HFF-Myc (cell line): Measurements from ENCODE around the gene CD27.
"Not testable (repeated sequence)": the region's sequence is repeated elsewhere in the genome, so short reads cannot be mapped to it uniquely, and the experiment has no call there.

Experiments used
- DNase-seq: peaks from one replicate; pipeline ENCODE4 v3.0.0-alpha.2; 2011; ENCODE audit warnings: low read depth; ENCODE audit errors: extremely low read depth
- H3K4me3 ChIP-seq: replicated peaks from 2 replicates; pipeline ENCODE4 v1.5.1; 2011; ENCODE audit warnings: low read depth, mild to moderate bottlenecking, control low read depth, low read length
- TF ChIP-seq, protein P1 (sequence below): IDR thresholded peaks from 2 replicates; pipeline ENCODE4 v1.5.1; 2012; ENCODE audit warnings: mild to moderate bottlenecking, low read depth, low read length, control low read depth; ENCODE audit errors: missing control alignments

Gene CD27

DNA sequence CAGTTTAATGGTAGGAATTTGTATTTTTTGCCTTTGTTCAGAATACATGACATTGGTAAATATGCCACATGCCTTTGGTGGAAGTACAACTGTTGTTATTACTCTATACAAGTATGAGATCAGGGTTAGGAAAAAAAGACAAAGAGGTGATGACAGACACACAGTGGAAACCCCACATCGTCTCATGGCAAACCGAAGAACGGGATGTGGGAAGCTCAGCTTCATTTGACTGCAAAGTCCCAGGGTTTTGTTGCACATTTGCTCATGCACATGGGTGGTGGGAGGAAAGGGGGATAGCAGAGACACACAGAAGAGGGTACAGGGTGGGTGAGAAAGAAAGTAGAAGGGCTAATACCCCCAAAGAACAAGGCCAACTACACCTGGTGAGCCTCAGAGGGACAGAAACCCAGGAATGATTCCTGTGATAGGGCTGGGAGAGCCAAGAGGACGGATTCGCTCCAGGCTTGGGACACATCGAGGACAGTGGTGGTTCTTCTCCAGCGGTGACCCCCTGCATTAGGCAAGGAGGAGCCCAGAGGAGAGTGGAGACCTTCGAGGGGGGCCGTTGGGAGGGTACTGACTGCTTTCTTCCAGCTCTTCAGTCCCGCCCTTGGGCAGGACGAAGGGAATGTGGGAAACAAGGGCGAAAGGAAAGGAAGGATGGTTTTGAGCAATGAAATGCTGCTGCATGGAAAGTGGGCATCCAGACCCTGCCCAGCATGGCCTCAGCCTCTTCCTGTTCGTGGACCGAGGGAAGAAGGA is 17.7 kb downstream of the CD27 start:
- DNase-seq: no peak
- TF ChIP-seq, protein P1, sequence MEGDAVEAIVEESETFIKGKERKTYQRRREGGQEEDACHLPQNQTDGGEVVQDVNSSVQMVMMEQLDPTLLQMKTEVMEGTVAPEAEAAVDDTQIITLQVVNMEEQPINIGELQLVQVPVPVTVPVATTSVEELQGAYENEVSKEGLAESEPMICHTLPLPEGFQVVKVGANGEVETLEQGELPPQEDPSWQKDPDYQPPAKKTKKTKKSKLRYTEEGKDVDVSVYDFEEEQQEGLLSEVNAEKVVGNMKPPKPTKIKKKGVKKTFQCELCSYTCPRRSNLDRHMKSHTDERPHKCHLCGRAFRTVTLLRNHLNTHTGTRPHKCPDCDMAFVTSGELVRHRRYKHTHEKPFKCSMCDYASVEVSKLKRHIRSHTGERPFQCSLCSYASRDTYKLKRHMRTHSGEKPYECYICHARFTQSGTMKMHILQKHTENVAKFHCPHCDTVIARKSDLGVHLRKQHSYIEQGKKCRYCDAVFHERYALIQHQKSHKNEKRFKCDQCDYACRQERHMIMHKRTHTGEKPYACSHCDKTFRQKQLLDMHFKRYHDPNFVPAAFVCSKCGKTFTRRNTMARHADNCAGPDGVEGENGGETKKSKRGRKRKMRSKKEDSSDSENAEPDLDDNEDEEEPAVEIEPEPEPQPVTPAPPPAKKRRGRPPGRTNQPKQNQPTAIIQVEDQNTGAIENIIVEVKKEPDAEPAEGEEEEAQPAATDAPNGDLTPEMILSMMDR: no peak
- no peak overlapping the region for H3K4me3 ChIP-seq

DNA sequence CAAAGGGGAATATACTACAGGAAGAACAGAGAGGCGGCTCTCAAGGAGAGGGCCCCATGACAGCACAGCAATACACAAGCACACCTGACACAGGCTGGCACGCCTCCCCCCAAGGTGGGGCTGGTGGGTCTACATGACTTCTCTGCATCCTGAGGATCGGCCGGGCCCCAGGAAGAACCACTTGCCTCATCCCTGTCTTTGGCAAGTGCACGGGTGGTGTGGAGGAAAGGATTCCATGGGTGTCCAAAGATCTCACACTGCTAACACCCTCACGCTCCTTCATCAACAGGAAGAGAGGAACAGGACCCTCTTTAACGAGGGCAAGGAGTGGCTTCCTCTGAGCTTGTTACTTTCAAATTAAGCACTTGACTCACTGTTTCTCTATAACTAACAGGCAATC is 18.5 kb downstream of the CD27 start:
- TF ChIP-seq, protein P1: no peak
- no peak for DNase-seq
- no peak overlapping the region for H3K4me3 ChIP-seq

DNA sequence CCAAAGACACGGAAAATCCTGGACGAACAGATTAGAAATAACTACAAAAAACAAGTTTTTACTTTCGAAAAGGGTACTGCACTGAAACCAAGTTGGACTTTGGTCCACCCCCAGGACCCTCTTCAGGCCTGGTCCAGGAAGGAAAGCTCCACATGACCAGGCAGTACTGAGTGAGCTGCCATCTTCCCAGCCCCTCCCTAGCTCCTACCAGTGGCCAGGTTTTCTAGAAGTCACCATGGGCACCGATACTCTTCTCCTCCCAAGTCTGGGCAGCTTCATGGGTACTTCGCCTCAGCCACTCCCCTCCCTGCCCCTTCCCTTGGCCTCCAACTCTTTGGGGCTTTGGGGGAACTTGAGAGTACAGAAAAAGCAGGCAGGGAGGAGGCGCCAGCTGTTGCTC is 19.1 kb downstream of the CD27 start:
- H3K4me3 ChIP-seq: no peak overlapping the region
- TF ChIP-seq, protein P1: no peak
- no peak for DNase-seq

DNA sequence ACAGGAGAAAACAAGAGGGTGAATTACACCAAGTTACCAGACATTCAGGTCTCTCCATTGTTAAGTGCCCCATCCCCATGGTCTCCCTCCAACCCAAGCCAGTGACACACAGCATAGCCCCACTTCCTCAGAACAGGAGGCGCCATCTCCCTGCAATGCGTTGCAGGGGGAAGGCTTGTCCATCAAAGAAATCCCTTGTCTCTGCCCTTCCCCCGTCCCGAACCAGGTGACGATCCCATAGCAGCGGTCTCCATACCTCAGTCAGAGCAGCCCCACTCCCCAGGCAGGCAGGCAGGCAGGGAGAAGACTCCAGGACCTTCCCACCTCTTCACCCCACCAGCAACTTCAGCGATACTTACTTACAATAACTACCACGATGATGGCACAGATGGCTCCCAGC is 19.8 kb downstream of the CD27 start:
- TF ChIP-seq, protein P1: no peak
- no peak for DNase-seq
- H3K4me3 ChIP-seq: no peak overlapping the region

DNA sequence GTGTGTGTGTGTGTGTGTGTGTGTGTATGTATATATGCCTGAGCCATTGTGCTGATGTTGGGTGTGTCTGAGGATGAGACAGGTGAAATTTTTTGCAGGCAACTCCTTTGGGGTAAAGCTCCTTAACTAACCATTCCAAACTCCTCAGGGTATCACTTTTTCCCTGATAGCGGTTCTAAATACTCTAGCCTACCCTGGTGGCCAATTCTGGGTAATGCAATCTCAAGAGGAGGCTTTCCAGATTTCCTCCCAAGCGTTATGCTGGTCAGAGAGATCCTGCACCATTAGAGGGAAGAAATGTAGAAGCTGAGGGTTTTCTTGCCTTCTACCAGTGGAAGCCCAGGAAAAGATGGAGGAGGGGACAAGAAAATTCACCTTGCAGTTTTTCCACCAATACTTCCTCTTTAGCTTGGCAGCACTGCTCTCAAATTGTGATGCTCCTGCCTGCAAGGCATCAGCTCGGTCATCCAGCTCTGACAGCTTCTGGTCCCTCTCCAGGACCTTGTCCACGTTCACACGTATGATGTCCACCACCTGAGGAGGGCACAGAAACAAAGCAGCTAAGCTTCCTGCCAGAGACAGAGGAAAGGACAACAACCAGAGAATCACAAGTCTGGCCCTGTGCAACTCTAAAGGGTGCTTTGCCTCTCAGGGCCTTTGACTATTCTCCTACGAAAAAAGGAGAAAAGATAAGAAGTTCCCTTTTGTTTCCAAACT is 20.9 kb downstream of the CD27 start:
- no peak overlapping the region for H3K4me3 ChIP-seq
- TF ChIP-seq, protein P1: peak; percentile 91
- peak; percentile 51 for DNase-seq

DNA sequence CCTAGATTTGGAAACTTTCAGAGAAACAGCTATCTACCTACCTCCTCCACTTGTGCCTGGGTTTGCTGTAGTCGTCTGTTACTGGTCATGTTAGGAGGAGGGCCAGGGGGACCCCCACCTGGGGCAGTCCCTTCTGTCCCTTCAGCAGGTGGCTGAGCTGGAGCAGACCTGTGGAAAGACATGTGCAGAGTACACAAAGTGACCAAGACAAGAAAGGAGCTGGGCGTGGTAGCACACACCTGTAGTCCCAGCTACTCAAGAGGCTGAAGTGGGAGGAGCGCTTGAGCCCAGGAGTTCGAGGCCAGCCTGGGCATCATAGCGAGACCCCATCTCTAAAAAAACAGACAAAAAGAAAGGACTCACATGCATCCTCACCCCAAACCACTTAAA is 21.4 kb downstream of the CD27 start:
- no peak overlapping the region for H3K4me3 ChIP-seq
- TF ChIP-seq, protein P1: no peak
- no peak for DNase-seq

DNA sequence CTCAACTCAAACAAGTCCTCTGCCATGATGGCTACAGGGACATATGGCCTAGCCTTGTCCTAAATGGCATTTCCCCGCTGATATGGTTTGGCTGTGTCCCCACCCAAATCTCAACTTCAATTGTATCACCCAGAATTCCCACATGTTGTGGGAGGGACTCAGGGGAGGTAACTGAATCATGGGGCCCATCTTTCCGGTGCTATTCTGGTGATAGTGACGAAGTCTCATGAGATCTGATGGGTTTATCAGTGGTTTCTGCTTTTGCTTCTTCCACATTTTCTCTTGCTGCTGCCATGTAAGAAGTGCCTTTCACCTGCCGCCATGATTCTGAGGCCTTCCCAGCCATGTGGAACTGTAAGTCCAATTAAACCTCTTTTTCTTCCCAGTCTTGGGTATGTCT is 22.0 kb downstream of the CD27 start:
- not testable (repeated sequence) for DNase-seq, H3K4me3 ChIP-seq

DNA sequence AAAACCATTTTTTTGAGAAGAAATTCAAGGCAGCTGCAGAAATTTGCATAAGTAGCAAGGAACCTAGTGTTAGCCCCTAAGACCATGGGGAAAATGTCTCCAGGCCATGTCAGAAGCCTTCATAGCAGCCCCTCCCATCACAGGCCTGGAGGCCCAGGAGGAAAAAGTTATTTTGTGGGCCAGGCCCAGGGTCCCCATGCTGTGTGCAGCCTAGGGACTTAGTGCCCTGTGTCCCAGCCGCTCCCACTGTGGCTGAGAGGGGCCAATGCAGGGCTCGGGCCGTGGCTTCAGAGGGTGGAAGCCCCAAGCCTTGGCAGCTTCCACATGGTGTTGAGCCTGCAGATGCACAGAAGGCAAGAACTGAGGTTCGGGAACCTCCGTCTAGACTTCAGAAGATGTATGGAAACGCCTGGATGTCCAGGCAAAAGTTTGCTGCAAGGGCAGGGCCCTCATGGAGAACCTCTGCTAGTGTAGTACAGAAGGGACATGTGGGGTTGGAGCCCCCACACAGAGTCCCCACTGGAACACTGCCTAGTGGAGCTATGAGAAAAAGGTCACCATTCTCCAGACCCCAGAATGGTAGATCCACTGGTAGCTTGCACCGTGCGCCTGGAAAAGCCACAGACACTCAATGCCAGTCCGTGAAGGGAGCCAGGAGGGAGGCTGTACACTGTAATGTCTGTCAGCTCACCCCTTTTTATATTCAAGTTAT is 23.0 kb downstream of the CD27 start:
- not testable (repeated sequence) for DNase-seq, H3K4me3 ChIP-seq
